ENCODE results near the gene PROSER3. TPM values are rescaled to one million over a fixed set of nuclear protein-coding genes. Genes with fewer than 3 reads are reported as not detected.

PROSER3 gene
- total and polyA plus RNA-seq, 2 donors (not counting 3 experiments of a cell fraction or from before 2014, with no cell fraction given) = 18.3 to 28.3 TPM

- Histone ChIP-seq H3K27me3 (ENCODE audit: control insufficient read depth in 2 of 2, insufficient read depth in 2 of 2, low read length in 2 of 2) (no peaks in the 10 kb centered on the region), H4K20me1 (replicated peaks; ENCODE audit: control insufficient read depth, extremely low read depth, insufficient read depth, low read length) (no peaks in the 10 kb centered on the region), H3K9ac (replicated peaks; ENCODE audit: extremely low read depth, insufficient read depth, low read length) (no peak overlapping the region), H3K4me1 (ENCODE audit: control insufficient read depth, extremely low read depth, insufficient read depth, low read length) (no peaks in the 10 kb centered on the region), H3K4me2 (ENCODE audit: insufficient read depth, low read length) (no peak overlapping the region), H3K4me3 (replicated peaks in 1 of 3; ENCODE audit: insufficient read depth in 1 of 3, low read depth in 1 of 3, low read length in 3 of 3) (no peak overlapping the region), H3K9me3 (replicated peaks; ENCODE audit: control insufficient read depth, insufficient read depth, low read length) (no peaks in the 10 kb centered on the region), H3K36me3 (ENCODE audit: control insufficient read depth in 2 of 2, extremely low read depth in 1 of 2, insufficient read depth in 2 of 2, low read length in 2 of 2) (peaks cover 26 to 78% of the 10 kb centered on the region in 2 experiments), H2AFZ (ENCODE audit: low read depth, low read length) (no peak overlapping the region), H3K79me2 (ENCODE audit: control insufficient read depth, insufficient read depth, low read length) (no peaks in the 10 kb centered on the region), H3K9me1 (replicated peaks; ENCODE audit: control insufficient read depth, extremely low read depth, insufficient read depth, low read length) (no peaks in the 10 kb centered on the region), H3K27ac (ENCODE audit: insufficient read depth, low read depth, low read length) (no peak overlapping the region)
- intact Hi-C loops (cut with micrococcal nuclease) (no loop called here), dilution Hi-C loops (cut with MboI; ENCODE audit: extremely low pct_ligation_motif_present, low sequenced_read_pairs) (no loop called here)
- POLR2A ChIA-PET = no interaction called here
- CTCF ChIA-PET = interaction anchor here (0.8 kb wide), 1 partner anchor 12 kb away, joined by 3 read pairs; no protein-coding TSS in a partner anchor
- no TSS peak for BruUV-seq (replicated peaks)
- TF ChIP-seq EZH2 (IDR thresholded peaks at IDR 0.05; ENCODE audit: borderline replicate concordance, low read depth, low read length, severe bottlenecking) = no peak
- TF ChIP-seq MYC (IDR thresholded peaks at IDR 0.05; ENCODE audit: low read depth, low read length) = no peak
- no peak for TF ChIP-seq GATA2 (IDR thresholded peaks at IDR 0.05; ENCODE audit: insufficient read depth, insufficient read length, low read depth, low read length)
- TF ChIP-seq CTCF (IDR thresholded peaks at IDR 0.05; ENCODE audit: extremely low read depth in 1 of 2, insufficient read depth in 1 of 2, low read depth in 1 of 2, low read length in 2 of 2) = no peak
- TF ChIP-seq JUN (IDR thresholded peaks at IDR 0.05; ENCODE audit: borderline replicate concordance, insufficient read depth, insufficient read length, low read depth) = no peak
- TF ChIP-seq MAX (IDR thresholded peaks at IDR 0.05; ENCODE audit: insufficient read depth, insufficient read length) = no peak
- TF ChIP-seq POLR2A (IDR thresholded peaks at IDR 0.05; ENCODE audit: low read depth, low read length) = no peak
- TF ChIP-seq FOS (IDR thresholded peaks at IDR 0.05; ENCODE audit: borderline replicate concordance, insufficient read depth, low read length) = no peak
- no peak for TF ChIP-seq POLR2AphosphoS5 (IDR thresholded peaks at IDR 0.05; ENCODE audit: insufficient read depth, low read depth, low read length)
- DNase-seq (ENCODE audit: low read depth, low spot score) (no peak), FAIRE-seq (no peak)
These were observed 29.0 kb upstream of the PROSER3 start for GRCh38 chr19:35729021-35729420.
